Activated CD8-positive, alpha-beta T cell treated with anti-CD3 and anti-CD28 coated beads, Interleukin-2, amount 10 ng/mL, durations not matched to agents 7 days and 5 days (primary cell): ENCODE results near the gene DOCK4. TPM values are rescaled to one million over a fixed set of nuclear protein-coding genes. Genes with fewer than 3 reads are reported as not detected.

Experiments used
- ATAC-seq: fragments of 150-1000 bp; cut with Tn5 transposase; one replicate; pipeline ENCODE4 v1.10.0; 2021; ENCODE audit warnings: moderate library complexity
- CTCF ChIA-PET: fragments of 350-600 bp; sonication (Branson Sonifier 250); formaldehyde crosslinking; loops from one replicate; lab custom pipeline; 2021; ENCODE audit warnings: antibody characterized with exemption; lab: Charles Lee
- POLR2A ChIA-PET: fragments of 350-600 bp; sonication (Branson Sonifier 250); formaldehyde crosslinking; loops from one replicate; lab custom pipeline; 2021; ENCODE audit warnings: antibody characterized with exemption; lab: Charles Lee
- DNase-seq: peaks from one replicate; pipeline ENCODE4 v3.0.0-alpha.2; 2020
- H3K27ac Mint-ChIP-seq: one replicate; pipeline ENCODE4 v1.8.0; 2021; ENCODE audit warnings: mild to moderate bottlenecking, mixed read lengths
- H3K27me3 Mint-ChIP-seq: one replicate; pipeline ENCODE4 v1.8.0; 2021; ENCODE audit warnings: low read depth, mixed read lengths
- H3K36me3 Mint-ChIP-seq: one replicate; pipeline ENCODE4 v1.8.0; 2021; ENCODE audit warnings: low read depth, mixed read lengths
- H3K4me1 Mint-ChIP-seq: one replicate; pipeline ENCODE4 v1.8.0; 2021; ENCODE audit warnings: low read depth, mixed read lengths
- H3K4me3 Mint-ChIP-seq: one replicate; pipeline ENCODE4 v1.8.0; 2021; ENCODE audit warnings: mild to moderate bottlenecking, mixed read lengths
- H3K9me3 Mint-ChIP-seq: one replicate; pipeline ENCODE4 v1.8.0; 2022; ENCODE audit warnings: mixed read lengths; ENCODE audit not compliant: insufficient read depth
- total RNA-seq, 2 experiments: library from RNA; stranded (reverse); gene quantifications; one replicate each; pipeline ENCODE4 v1.2.3, GENCODE V29; 2021

Gene DOCK4
- total RNA-seq, 2 experiments from 2014 or later = 0.10 to 0.18 TPM

DNA sequence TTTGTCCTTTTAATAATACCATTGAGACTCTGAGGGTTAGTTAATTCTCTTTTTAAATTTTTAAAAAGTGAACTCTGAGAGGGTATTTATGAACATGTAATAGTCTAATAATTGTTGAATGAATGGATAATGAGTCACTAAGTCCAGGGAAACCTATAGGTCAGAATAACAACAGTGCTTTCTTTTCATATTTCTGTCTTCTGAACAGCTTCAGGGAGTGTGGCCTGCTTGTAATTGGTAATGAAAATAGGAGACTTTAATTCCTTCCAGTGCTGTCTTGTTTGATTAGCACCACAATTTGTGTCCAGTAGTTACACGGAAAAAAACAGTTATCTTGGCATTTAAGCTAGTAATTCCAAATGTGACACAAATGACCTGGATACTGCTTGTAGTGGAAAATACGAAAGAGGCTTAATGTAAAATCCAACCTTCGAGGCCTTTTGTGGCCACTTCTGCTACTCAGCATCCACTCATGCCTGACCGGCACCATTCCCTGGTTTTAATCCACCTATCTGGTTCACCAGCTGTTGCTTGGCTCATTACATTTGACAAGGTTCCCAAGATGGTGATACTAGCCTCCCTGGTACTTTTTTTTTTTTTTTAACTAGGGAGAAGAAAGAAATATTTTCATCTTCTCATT is 494.7 kb downstream of the DOCK4 start:
- ATAC-seq (no peak), DNase-seq (no peak)
- no peaks in the 10 kb centered on the region for H3K9me3 Mint-ChIP-seq
- no peaks in the 10 kb centered on the region for H3K4me1 Mint-ChIP-seq
- no peaks in the 10 kb centered on the region for H3K36me3 Mint-ChIP-seq
- H3K27ac Mint-ChIP-seq = no peak overlapping the region
- peaks cover 6% of the 10 kb centered on the region for H3K27me3 Mint-ChIP-seq
- POLR2A ChIA-PET = no interaction called here
- CTCF ChIA-PET = no interaction called here
- no peak overlapping the region for H3K4me3 Mint-ChIP-seq

- peaks cover 6% of the 10 kb centered on the region for H3K27me3 Mint-ChIP-seq
- H3K27ac Mint-ChIP-seq = no peak overlapping the region
- H3K4me1 Mint-ChIP-seq = no peaks in the 10 kb centered on the region
- ATAC-seq (no peak), DNase-seq (no peak)
- ChIA-PET POLR2A (no interaction called here), CTCF (no interaction called here)
- H3K4me3 Mint-ChIP-seq = no peak overlapping the region
- no peaks in the 10 kb centered on the region for H3K9me3 Mint-ChIP-seq
- no peaks in the 10 kb centered on the region for H3K36me3 Mint-ChIP-seq
Measured at GRCh38 chr7:111710839-111711380, 495.3 kb downstream of the DOCK4 start.

DNA sequence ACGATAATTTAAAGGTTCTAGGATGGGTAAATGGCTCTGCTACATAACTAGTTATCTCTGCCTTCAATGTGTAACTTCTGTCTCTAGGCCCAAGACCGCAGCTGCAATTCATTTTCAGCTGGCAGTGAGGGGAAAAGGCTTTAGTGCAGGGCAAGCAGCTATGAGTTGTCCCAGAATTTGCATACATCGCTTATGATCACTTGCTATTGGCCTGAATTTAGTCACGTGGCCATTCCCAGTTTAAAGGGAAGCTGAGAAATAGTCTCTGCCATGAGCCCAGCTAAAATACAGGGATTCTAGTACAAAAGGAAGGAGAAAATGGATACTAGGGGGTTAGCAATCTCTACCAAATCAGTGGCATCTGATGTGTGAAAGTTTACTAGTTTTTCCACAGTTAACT is 498.1 kb downstream of the DOCK4 start:
- CTCF ChIA-PET = interaction anchor here (1.0 kb wide), 1 partner anchor 28 kb away, joined by 3 read pairs; no protein-coding TSS in a partner anchor
- POLR2A ChIA-PET = no interaction called here
- Mint-ChIP-seq H3K4me1 (no peaks in the 10 kb centered on the region), H3K36me3 (no peaks in the 10 kb centered on the region), H3K9me3 (no peaks in the 10 kb centered on the region), H3K27me3 (peaks cover 3% of the 10 kb centered on the region), H3K4me3 (no peak overlapping the region), H3K27ac (no peak overlapping the region)
- no peak for ATAC-seq
- DNase-seq = no peak

DNA sequence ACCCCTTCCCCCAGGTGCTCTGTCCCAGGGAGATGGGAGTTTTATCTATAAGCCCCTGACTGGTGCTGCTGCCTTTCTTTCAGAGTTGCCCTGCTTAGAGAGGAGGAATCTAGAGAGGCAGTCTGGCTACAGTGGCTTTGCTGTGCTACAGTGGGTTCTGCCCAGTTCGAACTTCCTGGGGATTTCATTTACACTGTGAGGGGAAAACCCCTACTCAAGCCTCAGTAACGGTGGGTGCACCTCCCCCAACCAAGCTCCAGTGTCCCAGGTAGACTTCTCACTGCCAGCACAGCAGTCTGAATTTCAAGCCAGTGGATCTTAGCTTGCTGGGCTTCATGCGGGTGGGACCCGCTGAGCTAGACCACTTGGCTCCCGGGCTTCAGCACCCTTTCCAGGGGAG is 500.4 kb downstream of the DOCK4 start:
- Mint-ChIP-seq H3K27me3 (peaks cover 3% of the 10 kb centered on the region), H3K4me3 (no peak overlapping the region), H3K27ac (no peak overlapping the region), H3K9me3 (peaks cover 3% of the 10 kb centered on the region), H3K36me3 (no peaks in the 10 kb centered on the region), H3K4me1 (no peaks in the 10 kb centered on the region)
- ChIA-PET CTCF (no interaction called here), POLR2A (no interaction called here)
- DNase-seq (no peak), ATAC-seq (no peak)

DNA sequence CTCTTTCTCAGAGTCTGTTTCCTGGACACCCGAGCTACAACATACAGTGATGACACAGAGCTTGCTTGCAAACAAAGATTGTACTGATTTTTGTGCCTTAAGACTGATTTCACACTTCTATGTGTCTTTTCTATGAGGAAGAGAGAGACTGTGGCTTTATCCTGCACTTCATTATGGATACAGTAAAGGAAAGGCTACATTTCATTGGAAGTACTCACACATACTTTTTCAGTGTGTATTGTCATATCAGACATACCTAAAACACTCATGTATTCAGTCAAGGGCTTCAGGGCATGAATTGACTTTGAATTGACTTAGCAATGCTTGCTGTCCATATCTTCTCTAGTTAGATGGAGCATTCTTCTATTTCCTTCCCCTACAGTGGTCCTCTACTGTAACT is 508.4 kb downstream of the DOCK4 start:
- ATAC-seq = no peak
- POLR2A ChIA-PET = interaction anchor here (0.5 kb wide), 1 partner anchor 83 kb away, joined by 3 read pairs; no protein-coding TSS in a partner anchor

DNA sequence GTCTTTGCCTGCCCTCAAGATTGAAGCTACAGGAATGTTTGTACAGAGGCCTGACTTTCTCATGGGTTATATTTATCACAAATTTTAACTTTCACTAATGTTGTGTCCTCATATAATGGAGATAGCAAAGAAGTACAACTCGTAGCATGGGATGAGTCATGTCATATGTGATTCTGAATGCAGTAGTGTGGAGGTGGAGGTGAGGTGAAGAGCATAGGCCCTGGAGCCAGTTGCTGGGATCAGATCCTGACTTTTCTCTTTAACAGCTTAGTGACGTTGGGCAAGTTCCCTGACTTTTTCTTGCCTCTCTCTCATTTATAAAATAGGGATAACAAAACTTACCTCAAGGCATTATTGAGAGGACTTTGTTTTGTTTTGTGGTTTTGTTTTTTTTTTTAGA is 511.8 kb downstream of the DOCK4 start:
- DNase-seq = no peak
- Mint-ChIP-seq H3K4me1 (no peaks in the 10 kb centered on the region), H3K4me3 (no peak overlapping the region), H3K9me3 (no peaks in the 10 kb centered on the region), H3K36me3 (no peaks in the 10 kb centered on the region), H3K27ac (no peak overlapping the region), H3K27me3 (no peaks in the 10 kb centered on the region)
- no peak for ATAC-seq
- CTCF ChIA-PET = no interaction called here
- POLR2A ChIA-PET = no interaction called here

More for the DNA sequence above, 508.4 kb downstream of the DOCK4 start:
- no peaks in the 10 kb centered on the region for H3K4me1 Mint-ChIP-seq
- no peak overlapping the region for H3K4me3 Mint-ChIP-seq
- no peak overlapping the region for H3K27ac Mint-ChIP-seq
- no peaks in the 10 kb centered on the region for H3K27me3 Mint-ChIP-seq
- CTCF ChIA-PET = no interaction called here
- H3K9me3 Mint-ChIP-seq = peaks cover 3% of the 10 kb centered on the region
- DNase-seq = no peak
- no peaks in the 10 kb centered on the region for H3K36me3 Mint-ChIP-seq

DNA sequence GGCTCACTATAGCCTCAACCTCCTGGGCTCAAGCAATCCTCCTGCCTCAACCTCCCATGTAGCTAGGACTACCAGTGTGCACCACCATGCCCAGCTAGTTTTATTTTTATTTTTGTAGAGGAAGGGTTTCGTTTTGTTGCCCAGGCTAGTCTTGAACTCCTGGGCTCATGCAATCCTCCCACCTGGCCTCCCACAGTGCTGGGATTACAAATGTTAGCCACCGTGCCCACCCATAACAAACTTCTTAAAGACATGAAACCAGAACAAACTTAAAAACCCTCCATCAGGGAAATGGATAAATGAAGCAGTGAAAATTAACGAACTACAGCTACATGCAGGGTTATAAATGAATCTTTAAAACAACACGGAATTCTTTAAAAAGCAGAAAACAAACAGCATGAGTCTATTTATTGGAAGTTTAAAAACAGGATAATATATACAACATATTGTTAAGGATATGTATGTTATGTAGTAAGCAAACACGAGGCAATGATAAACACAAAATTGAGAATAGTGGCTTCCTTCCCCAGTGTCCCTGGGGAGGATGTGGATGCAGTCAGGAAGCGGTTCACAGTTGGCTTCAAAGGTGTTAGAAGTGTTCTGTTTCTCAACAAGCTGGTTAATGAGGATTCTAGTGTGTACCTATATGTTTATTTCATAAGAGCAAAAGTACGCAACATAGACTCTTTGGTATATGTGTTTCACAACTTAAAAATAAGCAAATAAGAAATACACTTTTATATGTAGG is 515.7 kb downstream of the DOCK4 start:
- H3K27me3 Mint-ChIP-seq = peaks cover 7% of the 10 kb centered on the region
- ChIA-PET CTCF (no interaction called here), POLR2A (no interaction called here)
- no peaks in the 10 kb centered on the region for H3K36me3 Mint-ChIP-seq
- no peak overlapping the region for H3K27ac Mint-ChIP-seq
- DNase-seq (no peak), ATAC-seq (no peak)
- H3K4me1 Mint-ChIP-seq = no peaks in the 10 kb centered on the region
- no peak overlapping the region for H3K4me3 Mint-ChIP-seq
- no peaks in the 10 kb centered on the region for H3K9me3 Mint-ChIP-seq

DNA sequence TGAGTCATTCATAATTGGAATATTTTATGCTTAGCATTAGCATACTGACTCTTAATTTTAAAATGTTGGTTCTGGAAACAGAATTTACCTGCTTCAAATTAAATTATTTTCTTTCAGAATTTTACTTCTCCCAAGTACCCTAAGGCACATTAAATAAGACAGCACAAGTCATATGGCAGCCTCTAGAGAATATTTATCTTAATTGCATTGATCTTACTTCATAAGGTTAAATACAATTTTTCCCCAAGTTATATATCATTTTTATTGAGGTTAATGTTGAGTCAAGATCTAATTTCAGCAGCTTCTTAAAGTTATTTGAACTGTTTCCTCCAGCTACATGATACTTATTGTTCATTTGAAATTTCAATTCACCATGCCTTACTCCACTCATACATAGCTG is 520.9 kb downstream of the DOCK4 start:
- Mint-ChIP-seq H3K4me3 (no peak overlapping the region), H3K4me1 (no peaks in the 10 kb centered on the region), H3K36me3 (no peaks in the 10 kb centered on the region), H3K27me3 (peaks cover 11% of the 10 kb centered on the region), H3K27ac (no peak overlapping the region), H3K9me3 (no peaks in the 10 kb centered on the region)
- ATAC-seq (no peak), DNase-seq (no peak)
- ChIA-PET CTCF (no interaction called here), POLR2A (no interaction called here)

DNA sequence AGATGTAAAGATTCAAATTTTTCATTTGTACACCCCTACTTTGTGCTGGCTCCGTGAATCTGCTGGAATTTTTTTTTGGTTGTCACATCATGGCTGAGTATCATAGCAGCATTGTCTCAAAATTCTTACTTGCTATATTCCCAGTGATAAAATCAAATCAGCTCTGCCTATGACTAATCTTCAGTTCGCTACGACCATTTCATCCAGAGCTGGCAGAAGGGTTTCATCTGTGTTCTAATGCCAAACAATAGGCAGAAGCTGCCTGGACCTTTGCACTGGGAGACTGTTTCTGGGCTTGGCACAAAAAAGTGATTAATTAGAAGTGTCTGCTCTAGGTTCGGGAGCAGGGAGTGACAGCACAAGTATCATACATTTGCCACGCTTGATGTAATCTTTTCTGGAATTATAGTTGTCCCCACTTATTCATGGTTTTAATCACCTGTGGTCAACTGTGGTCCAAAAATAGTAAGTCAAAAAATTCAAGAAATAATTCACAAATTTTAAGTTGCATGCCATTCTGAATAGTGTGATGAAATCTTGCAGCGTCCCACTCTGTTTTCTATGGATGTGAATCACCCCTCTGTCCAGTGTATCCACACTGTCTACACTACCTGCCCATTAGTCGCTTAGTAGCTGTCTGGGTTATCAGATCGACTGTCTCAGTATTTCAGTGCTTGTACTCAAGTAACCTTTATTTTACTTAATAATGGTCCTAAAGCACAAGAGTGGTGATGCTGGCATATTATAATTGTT is 523.4 kb downstream of the DOCK4 start:
- H3K27ac Mint-ChIP-seq = no peak overlapping the region
- H3K36me3 Mint-ChIP-seq = no peaks in the 10 kb centered on the region
- peaks cover 12% of the 10 kb centered on the region for H3K27me3 Mint-ChIP-seq
- no peaks in the 10 kb centered on the region for H3K9me3 Mint-ChIP-seq
- POLR2A ChIA-PET = no interaction called here
- CTCF ChIA-PET = no interaction called here
- H3K4me1 Mint-ChIP-seq = no peaks in the 10 kb centered on the region
- ATAC-seq (no peak), DNase-seq (no peak)
- H3K4me3 Mint-ChIP-seq = no peak overlapping the region

- ChIA-PET POLR2A (no interaction called here), CTCF (no interaction called here)
- H3K27me3 Mint-ChIP-seq = peaks cover 8% of the 10 kb centered on the region
- no peak overlapping the region for H3K27ac Mint-ChIP-seq
- H3K9me3 Mint-ChIP-seq = no peaks in the 10 kb centered on the region
- H3K4me3 Mint-ChIP-seq = no peak overlapping the region
- ATAC-seq (no peak), DNase-seq (no peak)
- H3K36me3 Mint-ChIP-seq = no peaks in the 10 kb centered on the region
- H3K4me1 Mint-ChIP-seq = no peaks in the 10 kb centered on the region
Measured at GRCh38 chr7:111681242-111681641, 525.0 kb downstream of the DOCK4 start.

GRCh38 chr7:111678986-111679385 is 527.2 kb downstream of the DOCK4 start:
- ChIA-PET POLR2A (no interaction called here), CTCF (no interaction called here)
- Mint-ChIP-seq H3K27ac (no peak overlapping the region), H3K9me3 (no peaks in the 10 kb centered on the region), H3K4me1 (no peaks in the 10 kb centered on the region), H3K36me3 (no peaks in the 10 kb centered on the region), H3K4me3 (no peak overlapping the region), H3K27me3 (peaks cover 7% of the 10 kb centered on the region)
- no peak for DNase-seq
- no peak for ATAC-seq

GRCh38 chr7:111678281-111678680 is 527.9 kb downstream of the DOCK4 start:
- Mint-ChIP-seq H3K4me3 (no peak overlapping the region), H3K36me3 (no peaks in the 10 kb centered on the region), H3K4me1 (no peaks in the 10 kb centered on the region), H3K27me3 (peaks cover 7% of the 10 kb centered on the region), H3K9me3 (no peaks in the 10 kb centered on the region), H3K27ac (no peak overlapping the region)
- DNase-seq (no peak), ATAC-seq (no peak)
- POLR2A ChIA-PET = no interaction called here
- CTCF ChIA-PET = no interaction called here
